NB4 (cell line): ENCODE measurements around the gene CHRNG.

ENCODE experiments used
- DNase-seq: peaks from one replicate; pipeline ENCODE4 v3.0.0; 2010; ENCODE audit warnings: low read depth
- H3K4me3 ChIP-seq: one replicate; pipeline ENCODE4 v1.5.1; 2011; ENCODE audit warnings: mild to moderate bottlenecking, low read depth, low read length, moderate library complexity
- CTCF ChIP-seq: IDR thresholded peaks from one replicate; pipeline ENCODE4 v1.5.1; 2012; ENCODE audit warnings: low read depth, low read length
- MAX ChIP-seq: IDR thresholded peaks from 2 replicates; pipeline ENCODE4 v1.6.1; 2011; ENCODE audit warnings: low read depth, low read length
- MYC ChIP-seq: IDR thresholded peaks from 2 replicates; pipeline ENCODE4 v1.6.1; 2011; ENCODE audit warnings: low read depth, low read length
- POLR2A ChIP-seq: IDR thresholded peaks from 2 replicates; pipeline ENCODE4 v1.6.1; 2011; ENCODE audit warnings: mild to moderate bottlenecking; ENCODE audit not compliant: insufficient read length; ENCODE audit errors: extremely low read depth

Gene CHRNG

GRCh38 chr2:232541961-232542714 lies 2.6 kb downstream of the CHRNG start:
- no peak for DNase-seq
- no peak overlapping the region for H3K4me3 ChIP-seq
- TF ChIP-seq CTCF (no peak), MYC (no peak), POLR2A (no peak), MAX (no peak)

- no peak for DNase-seq
- TF ChIP-seq CTCF (no peak), MAX (no peak), MYC (no peak), POLR2A (no peak)
- no peak overlapping the region for H3K4me3 ChIP-seq
These were observed 3.4 kb downstream of the CHRNG start for GRCh38 chr2:232542715-232543467.

- H3K4me3 ChIP-seq, result no peak overlapping the region
- TF ChIP-seq CTCF (no peak), POLR2A (no peak), MYC (no peak), MAX (no peak)
- no peak for DNase-seq
These were observed 4.0 kb downstream of the CHRNG start for GRCh38 chr2:232543491-232543890.

- TF ChIP-seq MAX (no peak), CTCF (no peak), POLR2A (no peak), MYC (no peak)
- H3K4me3 ChIP-seq, result no peak overlapping the region
- DNase-seq, result no peak
These were observed 4.6 kb downstream of the CHRNG start for GRCh38 chr2:232543928-232544631.

GRCh38 chr2:232544674-232545073 lies 5.2 kb downstream of the CHRNG start:
- no peak for DNase-seq
- TF ChIP-seq MAX, result no peak
- TF ChIP-seq POLR2A, result no peak
- TF ChIP-seq CTCF, result no peak
- TF ChIP-seq MYC, result no peak

More at GRCh38 chr2:232544674-232545073, 5.2 kb downstream of the CHRNG start:
- no peak overlapping the region for H3K4me3 ChIP-seq
